K562 (cell line): ENCODE data around the gene MMP28. TPM values are rescaled to one million over a fixed set of nuclear protein-coding genes. Genes with fewer than 3 reads are reported as not detected.

Source experiments
- ARID2 ChIP-seq: fragments of 450-650 bp; IDR thresholded peaks from 2 replicates; pipeline ENCODE4 v1.6.1; 2017; ENCODE audit warnings: antibody characterized with exemption, mild to moderate bottlenecking
- CTBP1 ChIP-seq: fragments of 450-650 bp; IDR thresholded peaks from 2 replicates; pipeline ENCODE4 v1.6.1; 2016; ENCODE audit warnings: borderline replicate concordance
- GATAD2B ChIP-seq: fragments of 450-650 bp; IDR thresholded peaks from 2 replicates; pipeline ENCODE4 v1.6.1; 2017; ENCODE audit warnings: mild to moderate bottlenecking, borderline replicate concordance
- KLF6 ChIP-seq: fragments of 250-450 bp; sonication (Bioruptor Pico); IDR thresholded peaks from 2 replicates; pipeline ENCODE4 v1.4.0; 2020; ENCODE audit warnings: mild to moderate bottlenecking, moderate library complexity, borderline replicate concordance
- MCM7 ChIP-seq, 2 experiments: fragments of 450-650 bp; IDR thresholded peaks; 2 replicates each; pipeline ENCODE4 v1.6.1; 2016 to 2018
- MTA2 ChIP-seq: fragments of 450-650 bp; IDR thresholded peaks from 2 replicates; pipeline ENCODE4 v1.6.1; 2016; ENCODE audit warnings: low read depth
- NFATC3 ChIP-seq: fragments of 450-650 bp; IDR thresholded peaks from 2 replicates; pipeline ENCODE4 v1.6.1; 2017; ENCODE audit warnings: mild to moderate bottlenecking
- NR4A1 ChIP-seq, 2 experiments: fragments of 250-450 bp in 1 of 2; fragments of 450-650 bp in 1 of 2; sonication (Bioruptor Pico) in 1 of 2; IDR thresholded peaks; 2 replicates each; pipeline versions ENCODE4 v1.4.0 to v1.6.1; 2016 to 2020; ENCODE audit warnings: mild to moderate bottlenecking in 2 of 2, missing compliant biosample characterization in 1 of 2, missing genetic modification characterization in 1 of 2, moderate library complexity in 1 of 2
- SRSF3 ChIP-seq: fragments of 200-400 bp; formaldehyde crosslinking; IDR thresholded peaks from 2 replicates; pipeline ENCODE4 v1.6.1; 2016; ENCODE audit warnings: mild to moderate bottlenecking, low read length, moderate library complexity; ENCODE audit not compliant: insufficient read depth
- TSC22D4 ChIP-seq: fragments of 450-650 bp; IDR thresholded peaks from 2 replicates; pipeline ENCODE4 v1.6.1; 2016; ENCODE audit warnings: missing genetic modification characterization, missing biosample characterization, control low read depth
- ZNF121 ChIP-seq: sonication (generic); formaldehyde crosslinking; conservative IDR thresholded peaks from 2 replicates; pipeline ENCODE4 v1.8.0; 2022; ENCODE audit warnings: missing genetic modification reagents
- ZNF124 ChIP-seq: sonication (generic); formaldehyde crosslinking; IDR thresholded peaks from 2 replicates; pipeline ENCODE4 v1.8.1; 2022; ENCODE audit warnings: missing genetic modification reagents
- ZNF143 ChIP-seq: sonication (generic); formaldehyde crosslinking; IDR thresholded peaks from 2 replicates; pipeline ENCODE4 v1.9.0; 2022; ENCODE audit warnings: mild to moderate bottlenecking, missing genetic modification reagents
- ZNF57 ChIP-seq: fragments of 450-650 bp; formaldehyde crosslinking; IDR thresholded peaks from 2 replicates; pipeline ENCODE4 v1.4.0; 2020; ENCODE audit warnings: mild to moderate bottlenecking, moderate library complexity
- ZNF77 ChIP-seq: fragments of 250-450 bp; sonication (Bioruptor Pico); IDR thresholded peaks from 2 replicates; pipeline ENCODE4 v1.5.0; 2020
- polyA plus RNA-seq, 8 experiments: library from polyadenylated mRNA; depleted of rRNA in 4 of 8; stranded (reverse) in 5 of 8; unstranded in 3 of 8; fragments of >200 nt; fragmentation: Nextera tagmentation in 2 of 8; fragmentation: Illumina TruSeq in 1 of 8; extraction: Ambion mirVana in 2 of 8; extraction: Trizol in 1 of 8; gene quantifications; 2 replicates each; pipeline versions ENCODE4 v1.2.1 to v1.2.3, GENCODE V29; 2011 to 2014; ENCODE audit warnings: inconsistent platforms in 1 of 8, missing spikeins in 1 of 8
- total RNA-seq, 7 experiments: library from RNA; depleted of rRNA in 6 of 7; stranded (reverse); fragments of >200 nt in 6 of 7; fragmentation: Illumina TruSeq in 2 of 7; extraction: Trizol in 2 of 7; gene quantifications; 2 replicates each; pipeline versions ENCODE4 v1.2.1 to v1.2.3, GENCODE V29; 2011 to 2021; ENCODE audit warnings: low replicate concordance in 1 of 7
- TF ChIP-seq, protein P1 (sequence below): IDR thresholded peaks from 2 replicates; pipeline ENCODE4 v1.6.1; 2011; ENCODE audit warnings: borderline replicate concordance, low read depth, mild to moderate bottlenecking, moderate library complexity, low read length; ENCODE audit not compliant: insufficient read depth, poor library complexity, severe bottlenecking
- TF ChIP-seq, protein P2 (sequence below): sonication (generic); formaldehyde crosslinking; IDR thresholded peaks from 2 replicates; pipeline ENCODE4 v1.8.0; 2022; ENCODE audit warnings: mild to moderate bottlenecking, missing genetic modification reagents
- TF ChIP-seq, protein P3 (sequence below): fragments of 250-450 bp; sonication (Bioruptor Pico); IDR thresholded peaks from 2 replicates; pipeline ENCODE4 v1.4.0; 2020; ENCODE audit warnings: mild to moderate bottlenecking
- TF ChIP-seq, protein P4 (sequence below): sonication (generic); formaldehyde crosslinking; IDR thresholded peaks from 2 replicates; pipeline ENCODE4 v1.8.0; 2022; ENCODE audit warnings: mild to moderate bottlenecking, missing genetic modification reagents
- TF ChIP-seq, protein P5 (sequence below): fragments of 250-450 bp; sonication (Bioruptor Pico); IDR thresholded peaks from 2 replicates; pipeline ENCODE4 v1.8.0; 2021; ENCODE audit warnings: borderline replicate concordance, mild to moderate bottlenecking, moderate library complexity; ENCODE audit not compliant: poor library complexity, severe bottlenecking

MMP28 gene
- total and polyA plus RNA-seq, 9 of the 15 experiments (the other 6 are each of a cell fraction or from before 2014, with no cell fraction given) = not detected

DNA sequence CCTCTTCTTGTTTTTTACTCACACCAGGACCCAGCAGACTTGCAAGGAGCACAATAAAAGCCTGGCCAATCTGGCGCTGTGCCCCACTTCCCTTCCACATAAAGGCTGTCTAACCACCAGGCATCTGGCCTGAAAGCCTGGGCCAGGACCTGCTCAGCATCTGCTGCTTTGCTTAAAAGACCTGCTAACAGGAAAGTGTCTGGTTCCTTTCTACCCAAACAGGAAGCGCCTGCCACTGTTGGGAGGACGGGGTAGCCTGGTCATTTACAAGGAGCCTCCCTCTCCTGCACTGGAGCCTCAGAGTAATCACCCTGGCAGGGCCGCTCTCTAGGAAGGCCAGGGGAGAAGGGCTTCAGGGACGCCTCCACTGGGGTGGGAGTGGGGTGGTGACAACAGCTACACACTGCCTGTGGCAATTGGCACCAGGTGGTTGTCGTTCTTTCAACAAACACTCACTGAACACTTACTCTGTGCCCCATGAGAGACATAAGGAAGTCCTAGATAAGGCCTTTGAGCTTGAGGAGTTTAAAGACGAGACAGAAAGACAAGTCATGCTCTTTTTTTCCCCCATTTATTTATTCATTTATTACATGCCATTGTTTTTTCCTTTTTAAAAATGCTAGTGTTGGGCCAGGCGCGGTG lies 6.3 kb upstream of the MMP28 start (continued):
- TF ChIP-seq, protein P1, sequence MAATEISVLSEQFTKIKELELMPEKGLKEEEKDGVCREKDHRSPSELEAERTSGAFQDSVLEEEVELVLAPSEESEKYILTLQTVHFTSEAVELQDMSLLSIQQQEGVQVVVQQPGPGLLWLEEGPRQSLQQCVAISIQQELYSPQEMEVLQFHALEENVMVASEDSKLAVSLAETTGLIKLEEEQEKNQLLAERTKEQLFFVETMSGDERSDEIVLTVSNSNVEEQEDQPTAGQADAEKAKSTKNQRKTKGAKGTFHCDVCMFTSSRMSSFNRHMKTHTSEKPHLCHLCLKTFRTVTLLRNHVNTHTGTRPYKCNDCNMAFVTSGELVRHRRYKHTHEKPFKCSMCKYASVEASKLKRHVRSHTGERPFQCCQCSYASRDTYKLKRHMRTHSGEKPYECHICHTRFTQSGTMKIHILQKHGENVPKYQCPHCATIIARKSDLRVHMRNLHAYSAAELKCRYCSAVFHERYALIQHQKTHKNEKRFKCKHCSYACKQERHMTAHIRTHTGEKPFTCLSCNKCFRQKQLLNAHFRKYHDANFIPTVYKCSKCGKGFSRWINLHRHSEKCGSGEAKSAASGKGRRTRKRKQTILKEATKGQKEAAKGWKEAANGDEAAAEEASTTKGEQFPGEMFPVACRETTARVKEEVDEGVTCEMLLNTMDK = no peak
- TF ChIP-seq SRSF3 = no peak
- no peak for TF ChIP-seq ZNF124 (CRISPR knock-in tag)
- TF ChIP-seq ARID2 = no peak
- TF ChIP-seq, protein P2, sequence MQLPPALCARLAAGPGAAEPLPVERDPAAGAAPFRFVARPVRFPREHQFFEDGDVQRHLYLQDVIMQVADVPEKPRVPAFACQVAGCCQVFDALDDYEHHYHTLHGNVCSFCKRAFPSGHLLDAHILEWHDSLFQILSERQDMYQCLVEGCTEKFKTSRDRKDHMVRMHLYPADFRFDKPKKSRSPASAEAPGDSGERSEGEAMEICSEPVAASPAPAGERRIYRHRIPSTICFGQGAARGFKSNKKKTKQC = no peak
- TF ChIP-seq, protein P3, sequence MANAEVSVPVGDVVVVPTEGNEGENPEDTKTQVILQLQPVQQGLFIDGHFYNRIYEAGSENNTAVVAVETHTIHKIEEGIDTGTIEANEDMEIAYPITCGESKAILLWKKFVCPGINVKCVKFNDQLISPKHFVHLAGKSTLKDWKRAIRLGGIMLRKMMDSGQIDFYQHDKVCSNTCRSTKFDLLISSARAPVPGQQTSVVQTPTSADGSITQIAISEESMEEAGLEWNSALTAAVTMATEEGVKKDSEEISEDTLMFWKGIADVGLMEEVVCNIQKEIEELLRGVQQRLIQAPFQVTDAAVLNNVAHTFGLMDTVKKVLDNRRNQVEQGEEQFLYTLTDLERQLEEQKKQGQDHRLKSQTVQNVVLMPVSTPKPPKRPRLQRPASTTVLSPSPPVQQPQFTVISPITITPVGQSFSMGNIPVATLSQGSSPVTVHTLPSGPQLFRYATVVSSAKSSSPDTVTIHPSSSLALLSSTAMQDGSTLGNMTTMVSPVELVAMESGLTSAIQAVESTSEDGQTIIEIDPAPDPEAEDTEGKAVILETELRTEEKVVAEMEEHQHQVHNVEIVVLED (CRISPR knock-in tag) = no peak
- TF ChIP-seq, protein P4, sequence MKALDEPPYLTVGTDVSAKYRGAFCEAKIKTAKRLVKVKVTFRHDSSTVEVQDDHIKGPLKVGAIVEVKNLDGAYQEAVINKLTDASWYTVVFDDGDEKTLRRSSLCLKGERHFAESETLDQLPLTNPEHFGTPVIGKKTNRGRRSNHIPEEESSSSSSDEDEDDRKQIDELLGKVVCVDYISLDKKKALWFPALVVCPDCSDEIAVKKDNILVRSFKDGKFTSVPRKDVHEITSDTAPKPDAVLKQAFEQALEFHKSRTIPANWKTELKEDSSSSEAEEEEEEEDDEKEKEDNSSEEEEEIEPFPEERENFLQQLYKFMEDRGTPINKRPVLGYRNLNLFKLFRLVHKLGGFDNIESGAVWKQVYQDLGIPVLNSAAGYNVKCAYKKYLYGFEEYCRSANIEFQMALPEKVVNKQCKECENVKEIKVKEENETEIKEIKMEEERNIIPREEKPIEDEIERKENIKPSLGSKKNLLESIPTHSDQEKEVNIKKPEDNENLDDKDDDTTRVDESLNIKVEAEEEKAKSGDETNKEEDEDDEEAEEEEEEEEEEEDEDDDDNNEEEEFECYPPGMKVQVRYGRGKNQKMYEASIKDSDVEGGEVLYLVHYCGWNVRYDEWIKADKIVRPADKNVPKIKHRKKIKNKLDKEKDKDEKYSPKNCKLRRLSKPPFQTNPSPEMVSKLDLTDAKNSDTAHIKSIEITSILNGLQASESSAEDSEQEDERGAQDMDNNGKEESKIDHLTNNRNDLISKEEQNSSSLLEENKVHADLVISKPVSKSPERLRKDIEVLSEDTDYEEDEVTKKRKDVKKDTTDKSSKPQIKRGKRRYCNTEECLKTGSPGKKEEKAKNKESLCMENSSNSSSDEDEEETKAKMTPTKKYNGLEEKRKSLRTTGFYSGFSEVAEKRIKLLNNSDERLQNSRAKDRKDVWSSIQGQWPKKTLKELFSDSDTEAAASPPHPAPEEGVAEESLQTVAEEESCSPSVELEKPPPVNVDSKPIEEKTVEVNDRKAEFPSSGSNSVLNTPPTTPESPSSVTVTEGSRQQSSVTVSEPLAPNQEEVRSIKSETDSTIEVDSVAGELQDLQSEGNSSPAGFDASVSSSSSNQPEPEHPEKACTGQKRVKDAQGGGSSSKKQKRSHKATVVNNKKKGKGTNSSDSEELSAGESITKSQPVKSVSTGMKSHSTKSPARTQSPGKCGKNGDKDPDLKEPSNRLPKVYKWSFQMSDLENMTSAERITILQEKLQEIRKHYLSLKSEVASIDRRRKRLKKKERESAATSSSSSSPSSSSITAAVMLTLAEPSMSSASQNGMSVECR (CRISPR knock-in tag) = no peak
- TF ChIP-seq TSC22D4 (tag) = no peak
- no peak for TF ChIP-seq CTBP1
- TF ChIP-seq MCM7 (IDR thresholded peaks at IDR 0.05) = no peak
- no peak for TF ChIP-seq ZNF121 (CRISPR knock-in tag)
- peak; percentile 40 for TF ChIP-seq MTA2
- TF ChIP-seq, protein P5, sequence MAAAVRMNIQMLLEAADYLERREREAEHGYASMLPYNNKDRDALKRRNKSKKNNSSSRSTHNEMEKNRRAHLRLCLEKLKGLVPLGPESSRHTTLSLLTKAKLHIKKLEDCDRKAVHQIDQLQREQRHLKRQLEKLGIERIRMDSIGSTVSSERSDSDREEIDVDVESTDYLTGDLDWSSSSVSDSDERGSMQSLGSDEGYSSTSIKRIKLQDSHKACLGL (CRISPR knock-in tag) = no peak
- TF ChIP-seq NFATC3 = no peak
- TF ChIP-seq GATAD2B = no peak
- no peak for TF ChIP-seq ZNF77
- TF ChIP-seq NR4A1 (CRISPR knock-in tag; IDR thresholded peaks at IDR 0.05) = no peak
- no peak for TF ChIP-seq NR4A1 (tag; IDR thresholded peaks at IDR 0.05)
- no peak for TF ChIP-seq KLF6
- no peak for TF ChIP-seq ZNF143 (CRISPR knock-in tag)
- no peak for TF ChIP-seq ZNF57 (CRISPR knock-in tag)
